GM12874 (cell line): Measurements from ENCODE around the gene ING5.

Experiments
- TF ChIP-seq, protein P1 (sequence below): IDR thresholded peaks from 2 replicates; pipeline ENCODE4 v1.5.1; 2011; ENCODE audit warnings: low read depth, mild to moderate bottlenecking, control low read depth, low read length, moderate library complexity; ENCODE audit not compliant: insufficient read depth

Gene ING5

DNA sequence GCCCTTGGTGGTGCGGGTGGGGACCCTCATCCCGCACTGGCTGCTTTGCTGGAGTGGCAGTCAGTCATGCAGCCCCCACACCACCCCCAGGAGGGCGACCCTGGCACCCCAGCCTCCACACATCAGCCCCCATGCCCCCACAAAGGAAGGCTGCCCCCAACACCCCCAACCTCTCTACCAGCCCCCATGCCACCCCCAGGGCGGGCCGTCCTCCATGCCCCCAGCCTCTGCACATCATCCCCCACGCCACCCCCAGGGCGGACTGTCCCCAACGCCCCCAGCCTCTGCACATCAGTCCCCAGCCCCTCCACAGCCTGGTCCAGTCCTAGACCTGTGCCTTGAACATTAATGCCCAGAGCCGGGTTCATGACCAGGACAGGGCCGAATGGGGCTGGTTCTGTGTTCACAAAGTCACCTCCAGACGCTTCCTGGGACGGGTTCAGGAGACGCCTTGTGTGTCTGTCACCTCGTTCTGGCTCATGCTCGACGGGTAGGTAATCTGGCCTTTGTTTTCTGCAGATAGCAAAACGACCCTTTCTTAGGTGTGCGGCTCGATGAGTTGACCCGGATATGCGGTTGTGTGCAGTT lies 50.9 kb downstream of the ING5 start:
- TF ChIP-seq, protein P1, sequence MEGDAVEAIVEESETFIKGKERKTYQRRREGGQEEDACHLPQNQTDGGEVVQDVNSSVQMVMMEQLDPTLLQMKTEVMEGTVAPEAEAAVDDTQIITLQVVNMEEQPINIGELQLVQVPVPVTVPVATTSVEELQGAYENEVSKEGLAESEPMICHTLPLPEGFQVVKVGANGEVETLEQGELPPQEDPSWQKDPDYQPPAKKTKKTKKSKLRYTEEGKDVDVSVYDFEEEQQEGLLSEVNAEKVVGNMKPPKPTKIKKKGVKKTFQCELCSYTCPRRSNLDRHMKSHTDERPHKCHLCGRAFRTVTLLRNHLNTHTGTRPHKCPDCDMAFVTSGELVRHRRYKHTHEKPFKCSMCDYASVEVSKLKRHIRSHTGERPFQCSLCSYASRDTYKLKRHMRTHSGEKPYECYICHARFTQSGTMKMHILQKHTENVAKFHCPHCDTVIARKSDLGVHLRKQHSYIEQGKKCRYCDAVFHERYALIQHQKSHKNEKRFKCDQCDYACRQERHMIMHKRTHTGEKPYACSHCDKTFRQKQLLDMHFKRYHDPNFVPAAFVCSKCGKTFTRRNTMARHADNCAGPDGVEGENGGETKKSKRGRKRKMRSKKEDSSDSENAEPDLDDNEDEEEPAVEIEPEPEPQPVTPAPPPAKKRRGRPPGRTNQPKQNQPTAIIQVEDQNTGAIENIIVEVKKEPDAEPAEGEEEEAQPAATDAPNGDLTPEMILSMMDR = no peak

DNA sequence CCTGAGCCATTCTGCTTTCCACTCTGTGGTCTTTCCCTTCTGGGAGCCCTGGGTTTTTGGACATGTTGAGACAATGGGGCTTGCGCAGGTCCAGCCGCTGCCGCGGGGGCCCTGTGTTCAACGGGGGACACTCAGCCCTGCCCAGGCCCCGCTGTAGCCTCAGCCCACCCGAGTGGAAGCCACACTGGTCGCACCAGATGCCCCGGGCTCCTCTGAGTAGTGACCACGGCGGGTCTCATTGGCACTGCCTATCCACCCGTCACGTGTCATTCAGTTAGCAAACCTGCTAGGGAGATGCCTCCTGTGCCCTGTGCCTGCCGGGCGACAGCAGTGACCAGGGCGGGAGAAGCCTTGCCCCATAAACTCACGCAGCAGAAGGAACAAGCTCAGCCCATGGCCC lies 51.7 kb downstream of the ING5 start:
- TF ChIP-seq, protein P1 = no peak

DNA sequence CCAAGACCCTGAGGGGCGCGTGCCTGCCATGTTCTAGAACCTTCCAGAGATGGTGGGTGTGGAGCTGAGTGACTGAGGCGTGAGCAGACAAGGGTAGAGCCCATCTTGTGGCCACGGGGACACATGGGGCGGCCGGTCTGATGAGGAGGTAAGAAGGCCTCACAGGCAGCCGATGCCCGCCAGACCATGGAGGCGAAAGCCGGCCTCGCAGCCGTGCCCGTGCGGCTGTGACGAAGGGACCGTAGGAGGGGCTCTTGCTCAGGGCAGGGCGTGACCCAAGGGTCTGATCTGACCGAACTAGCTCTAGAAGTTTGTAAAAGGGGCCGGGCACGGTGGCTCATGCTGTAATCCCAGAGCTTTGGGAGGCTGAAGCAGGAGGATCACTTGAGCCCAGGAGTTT lies 52.2 kb downstream of the ING5 start:
- TF ChIP-seq, protein P1 = no peak

DNA sequence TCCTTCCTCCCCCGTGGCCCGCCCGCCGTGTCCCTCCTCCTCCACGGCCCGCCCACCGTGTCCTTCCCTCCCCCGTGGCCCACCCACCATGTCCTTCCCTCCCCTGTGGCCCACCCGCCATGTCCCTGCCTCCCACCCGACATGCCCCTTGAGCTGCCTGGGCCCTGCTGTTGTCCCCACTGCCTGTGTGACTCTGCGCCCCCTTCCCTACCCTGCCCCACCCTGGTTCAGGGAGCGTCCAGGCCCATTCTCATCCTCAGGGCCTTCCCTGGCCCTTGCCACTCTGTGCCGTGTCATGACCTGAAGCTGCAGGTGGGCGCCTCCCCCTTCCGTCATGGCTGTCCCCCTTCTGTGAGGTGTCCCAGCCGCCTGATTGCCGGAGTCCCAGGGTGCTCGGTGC lies 53.3 kb downstream of the ING5 start:
- TF ChIP-seq, protein P1 = no peak

DNA sequence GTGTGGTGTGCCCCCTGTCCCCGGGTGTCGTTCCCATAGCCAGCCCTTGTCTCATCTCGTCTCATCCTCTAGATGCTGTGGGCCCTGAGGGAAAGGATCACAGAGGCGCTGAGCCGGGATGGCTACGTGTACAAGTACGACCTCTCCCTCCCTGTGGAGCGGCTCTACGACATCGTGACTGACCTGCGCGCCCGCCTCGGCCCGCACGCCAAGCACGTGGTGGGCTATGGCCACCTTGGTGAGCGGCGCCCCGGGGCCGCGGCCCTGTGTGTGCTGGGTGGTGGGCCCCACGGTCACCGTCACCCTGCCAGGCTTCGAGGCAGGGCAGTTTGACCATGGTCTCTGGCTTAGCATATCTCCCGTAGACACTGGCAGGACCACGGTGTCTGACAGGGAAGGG lies 53.9 kb downstream of the ING5 start:
- TF ChIP-seq, protein P1 = no peak

DNA sequence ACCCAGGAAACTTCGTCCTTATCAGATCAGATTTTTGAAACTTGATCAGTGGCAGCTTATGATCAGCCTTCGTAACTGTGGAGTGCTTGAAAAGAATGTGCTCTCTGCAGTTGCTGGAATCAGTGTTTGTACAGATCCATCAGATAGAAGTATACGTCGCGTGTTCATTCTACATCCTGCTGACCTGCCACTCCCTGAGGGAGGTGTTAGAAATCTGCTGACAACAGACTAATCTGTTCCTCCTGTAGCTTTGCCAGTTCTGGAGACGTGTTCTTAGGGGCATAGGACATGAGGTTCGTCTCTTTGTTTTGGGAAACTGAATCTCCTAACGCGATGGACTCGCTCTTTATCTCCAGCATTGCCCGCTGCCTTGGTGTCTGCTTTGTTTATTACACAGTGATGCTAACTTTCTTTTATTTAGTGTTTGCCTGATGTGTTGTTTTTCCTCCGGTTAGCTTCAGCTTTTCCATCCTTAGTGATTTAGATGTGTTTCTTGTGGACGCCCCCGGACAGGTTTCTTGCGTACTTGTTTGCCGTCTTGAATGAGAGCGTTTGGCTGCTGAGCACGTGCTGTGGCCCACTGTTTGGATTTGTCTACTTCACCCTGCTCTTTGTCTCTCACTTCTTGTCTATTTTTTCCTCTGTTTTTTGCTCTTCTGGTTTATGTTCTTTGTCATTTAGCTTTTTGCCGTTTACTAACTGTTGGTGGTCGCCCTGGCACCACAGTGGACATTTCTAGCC lies 57.4 kb downstream of the ING5 start:
- TF ChIP-seq, protein P1 = no peak

DNA sequence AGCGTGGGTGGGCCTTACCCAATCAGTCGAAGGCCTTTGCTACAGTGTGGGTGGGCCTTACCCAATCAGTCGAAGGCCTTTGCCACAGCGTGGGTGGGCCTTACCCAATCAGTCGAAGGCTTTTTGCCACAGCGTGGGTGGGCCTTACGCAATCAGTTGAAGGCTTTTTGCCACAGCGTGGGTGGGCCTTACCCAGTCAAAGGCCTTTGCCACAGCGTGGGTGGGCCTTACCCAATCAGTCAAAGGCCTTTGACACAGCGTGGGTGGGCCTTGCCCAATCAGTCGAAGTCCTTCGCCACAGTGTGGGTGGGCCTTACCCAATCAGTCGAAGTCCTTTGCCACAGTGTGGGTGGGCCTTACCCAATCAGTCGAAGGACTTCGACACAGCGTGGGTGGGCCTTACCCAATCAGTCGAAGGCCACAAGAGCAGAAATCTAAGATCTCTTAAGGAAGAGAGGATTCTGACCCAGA lies 58.5 kb downstream of the ING5 start:
- TF ChIP-seq, protein P1 = no peak
